PC-3 (cell line): ENCODE data around the gene RBM18. TPM values are rescaled to one million over a fixed set of nuclear protein-coding genes. Genes with fewer than 3 reads are reported as not detected.

Experiments
- ATAC-seq: fragments of 200-7000 bp; cut with Tn5 transposase; 2 replicates; pipeline ENCODE4 v1.9.1; 2020; ENCODE audit warnings: mild to moderate bottlenecking, moderate library complexity
- BruUV-seq: library from RNA; stranded (reverse); fragments of 400-500 nt; replicated peaks from 2 replicates; lab custom pipeline; 2021; lab: Mats Ljungman, UMichigan
- CTCF ChIA-PET: fragments of 300-600 bp; sonication (Branson Sonifier 250); formaldehyde crosslinking; loops from one replicate; lab custom pipeline; 2022; ENCODE audit warnings: antibody characterized with exemption; lab: Charles Lee
- POLR2A ChIA-PET: fragments of 300-600 bp; sonication (Branson Sonifier 250); formaldehyde crosslinking; loops from one replicate; lab custom pipeline; 2022; ENCODE audit warnings: antibody characterized with exemption; ENCODE audit not compliant: unreplicated experiment; lab: Charles Lee
- DNase-seq: peaks from one replicate; pipeline ENCODE4 v3.0.0-alpha.2; 2015
- H2AFZ ChIP-seq: fragments of 300-600 bp; sonication (generic); 2 replicates; pipeline ENCODE4 v1.6.0; 2016; ENCODE audit warnings: antibody characterized with exemption, low read length
- H3F3A ChIP-seq: fragments of 300-600 bp; sonication (generic); one replicate; pipeline ENCODE4 v1.6.0; 2017; ENCODE audit warnings: antibody characterized with exemption, low read length, control low read depth, mild to moderate bottlenecking; ENCODE audit not compliant: unreplicated experiment
- H3K27ac ChIP-seq: fragments of 300-600 bp; sonication (generic); 2 replicates; pipeline ENCODE4 v1.5.1; 2016; ENCODE audit warnings: mild to moderate bottlenecking, low read length
- H3K27me3 ChIP-seq: fragments of 300-600 bp; sonication (generic); 2 replicates; pipeline ENCODE4 v1.6.1; 2016; ENCODE audit warnings: low read length, mixed read lengths
- H3K36me3 ChIP-seq: fragments of 300-600 bp; sonication (generic); 2 replicates; pipeline ENCODE4 v1.6.1; 2016; ENCODE audit warnings: low read depth, mixed run types, low read length, mixed read lengths
- H3K4me1 ChIP-seq: fragments of 300-600 bp; sonication (generic); 2 replicates; pipeline ENCODE4 v1.5.1; 2016; ENCODE audit warnings: low read length; ENCODE audit not compliant: insufficient read depth
- H3K4me2 ChIP-seq: fragments of 300-600 bp; sonication (generic); 2 replicates; pipeline ENCODE4 v1.6.0; 2016; ENCODE audit warnings: low read length
- H3K4me3 ChIP-seq: fragments of 300-600 bp; sonication (generic); 2 replicates; pipeline ENCODE4 v1.5.1; 2016; ENCODE audit warnings: mild to moderate bottlenecking, low read length, mixed read lengths
- H3K79me2 ChIP-seq: fragments of 300-600 bp; sonication (generic); 2 replicates; pipeline ENCODE4 v1.6.1; 2017; ENCODE audit warnings: low read length, mixed read lengths
- H3K9ac ChIP-seq: fragments of 300-600 bp; sonication (generic); 2 replicates; pipeline ENCODE4 v1.6.0; 2016; ENCODE audit warnings: mild to moderate bottlenecking, low read length
- H3K9me2 ChIP-seq: fragments of 300-600 bp; sonication (generic); replicated peaks from 2 replicates; pipeline ENCODE4 v1.6.1; 2016; ENCODE audit warnings: mixed run types, low read length, mixed read lengths
- H3K9me3 ChIP-seq: fragments of 300-600 bp; sonication (generic); 2 replicates; pipeline ENCODE4 v1.6.1; 2016; ENCODE audit warnings: low read length, mixed read lengths
- H4K20me1 ChIP-seq: fragments of 300-600 bp; sonication (generic); 2 replicates; pipeline ENCODE4 v1.6.1; 2016; ENCODE audit warnings: low read length, mixed read lengths
- CTCF ChIP-seq: fragments of 300-600 bp; sonication (generic); conservative IDR thresholded peaks from 2 replicates; pipeline ENCODE4 v1.5.1; 2017; ENCODE audit warnings: antibody characterized with exemption, low read depth, mild to moderate bottlenecking, low read length
- EZH2 ChIP-seq: fragments of 300-600 bp; sonication (generic); IDR thresholded peaks from one replicate; pipeline ENCODE4 v1.6.1; 2017; ENCODE audit warnings: antibody characterized with exemption, mild to moderate bottlenecking, low read length; ENCODE audit not compliant: unreplicated experiment
- EZH2phosphoT487 ChIP-seq: fragments of 300-600 bp; sonication (generic); IDR thresholded peaks from 2 replicates; pipeline ENCODE4 v1.6.1; 2018; ENCODE audit warnings: mild to moderate bottlenecking, antibody characterized with exemption, low read length, borderline replicate concordance
- intact Hi-C: fragments of 100-400 bp; cut with micrococcal nuclease; formaldehyde crosslinking; loops from 2 replicates; pipeline ENCODE4 v1.9.0; 2023
- total RNA-seq: library from RNA; depleted of rRNA; stranded (reverse); fragments of >200 nt; gene quantifications from 2 replicates; pipeline ENCODE4 v1.2.3, GENCODE V29; 2014

RBM18 gene
- total RNA-seq, 1 experiment from 2014 or later, result 8.3 TPM

DNA sequence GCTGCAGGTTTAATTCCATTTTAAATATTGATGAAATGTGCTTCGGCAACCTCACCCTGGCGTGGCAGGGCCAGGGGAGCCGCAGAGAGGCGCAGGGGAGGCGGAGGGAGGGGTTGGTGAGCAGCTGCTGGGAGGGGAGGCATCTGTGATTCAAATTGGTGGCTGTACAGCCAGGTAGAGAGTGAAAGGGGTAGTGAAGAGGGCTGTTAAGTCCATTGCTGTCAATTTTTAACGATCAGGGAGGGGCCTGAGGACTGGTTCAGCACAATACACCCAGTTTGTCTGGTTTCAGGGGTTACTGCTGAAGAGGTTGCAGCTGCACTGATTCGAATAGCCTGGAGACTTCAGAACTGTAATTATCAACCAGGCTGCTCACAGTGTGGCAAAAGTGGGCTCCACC lies 67.2 kb downstream of the RBM18 start:
- ChIA-PET POLR2A (no interaction called here), CTCF (no interaction called here)

DNA sequence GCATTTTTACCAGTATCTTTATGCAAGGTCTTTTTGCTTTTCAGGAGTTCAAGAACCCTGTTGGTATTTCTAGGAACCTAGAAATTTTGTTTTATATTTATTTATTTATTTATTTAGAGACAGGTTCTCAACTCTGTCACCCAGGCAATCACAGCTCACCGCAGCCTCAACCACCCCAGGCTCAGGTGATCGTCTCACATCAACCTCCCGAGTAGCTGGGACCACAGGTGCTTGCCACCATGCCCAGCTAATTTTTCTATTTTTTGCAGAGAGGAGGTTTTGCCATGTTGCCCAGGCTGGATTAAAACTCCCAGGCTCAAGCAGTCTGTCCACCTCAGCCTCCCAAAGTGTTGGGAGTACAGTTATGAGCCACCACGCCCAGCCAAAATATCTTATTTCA lies 68.8 kb downstream of the RBM18 start:
- CTCF ChIA-PET, result no interaction called here
- Histone ChIP-seq H3K9me2 (no peaks in the 10 kb centered on the region), H3K27me3 (no peaks in the 10 kb centered on the region), H3F3A (no peaks in the 10 kb centered on the region), H2AFZ (no peak overlapping the region), H3K36me3 (no peaks in the 10 kb centered on the region), H3K9me3 (no peaks in the 10 kb centered on the region), H3K4me1 (peaks cover 6% of the 10 kb centered on the region), H3K4me3 (no peak overlapping the region), H3K27ac (no peak overlapping the region), H3K79me2 (no peaks in the 10 kb centered on the region), H3K4me2 (no peak overlapping the region), H4K20me1 (no peaks in the 10 kb centered on the region), H3K9ac (no peak overlapping the region)
- ATAC-seq (no peak), DNase-seq (no peak)
- TF ChIP-seq EZH2, result no peak
- TF ChIP-seq CTCF, result no peak
- TF ChIP-seq EZH2phosphoT487, result no peak
- POLR2A ChIA-PET, result no interaction called here
- BruUV-seq, result no TSS peak
- intact Hi-C loops, result no loop called here

More for the DNA sequence above, 67.2 kb downstream of the RBM18 start:
- Histone ChIP-seq H3F3A (no peaks in the 10 kb centered on the region), H4K20me1 (no peaks in the 10 kb centered on the region), H3K9me3 (no peaks in the 10 kb centered on the region), H3K36me3 (no peaks in the 10 kb centered on the region), H3K4me2 (no peak overlapping the region), H2AFZ (no peak overlapping the region), H3K9ac (no peak overlapping the region), H3K9me2 (no peaks in the 10 kb centered on the region), H3K4me3 (no peak overlapping the region), H3K27me3 (no peaks in the 10 kb centered on the region), H3K4me1 (no peaks in the 10 kb centered on the region), H3K79me2 (no peaks in the 10 kb centered on the region), H3K27ac (no peak overlapping the region)
- no peak for TF ChIP-seq EZH2phosphoT487
- TF ChIP-seq CTCF, result no peak
- no peak for TF ChIP-seq EZH2
- no TSS peak for BruUV-seq
- ATAC-seq (no peak), DNase-seq (no peak)
- intact Hi-C loops, result no loop called here

DNA sequence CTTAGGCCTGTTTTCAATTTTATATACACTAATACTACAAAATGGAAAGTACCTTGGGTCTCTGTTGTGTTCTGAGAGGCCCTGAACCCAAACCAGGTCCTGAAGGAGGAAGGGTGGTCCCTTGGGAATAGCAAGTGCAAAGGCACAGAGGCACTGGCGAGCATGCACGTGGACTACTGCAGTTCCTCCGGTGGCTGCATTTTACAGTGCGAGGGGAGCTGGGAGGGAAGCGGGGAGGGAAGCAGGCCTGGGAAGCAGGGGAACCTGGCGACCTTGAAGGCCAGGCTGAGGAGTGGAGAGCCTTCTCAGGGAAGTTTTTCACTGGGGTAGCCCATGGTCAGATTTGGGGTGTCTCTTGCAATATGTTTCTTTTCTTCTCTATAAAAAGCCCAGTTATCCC lies 71.0 kb downstream of the RBM18 start:
- peaks cover 17% of the 10 kb centered on the region for H3K4me1 ChIP-seq
- no peak overlapping the region for H3K4me2 ChIP-seq
- H3K79me2 ChIP-seq, result no peaks in the 10 kb centered on the region
- no peak overlapping the region for H3K4me3 ChIP-seq
- intact Hi-C loops, result loop anchor here (5.0 kb wide), 1 partner anchor 51 kb away; no protein-coding TSS in a partner anchor
- CTCF ChIA-PET, result no interaction called here
- no peak for DNase-seq
- H3K9me3 ChIP-seq, result no peaks in the 10 kb centered on the region
- no peak overlapping the region for H3K27ac ChIP-seq
- no peaks in the 10 kb centered on the region for H3K27me3 ChIP-seq
- no peak overlapping the region for H3K9ac ChIP-seq
- no TSS peak for BruUV-seq
- POLR2A ChIA-PET, result no interaction called here
- no peaks in the 10 kb centered on the region for H4K20me1 ChIP-seq
- H3K9me2 ChIP-seq, result no peaks in the 10 kb centered on the region
- no peaks in the 10 kb centered on the region for H3K36me3 ChIP-seq
- ATAC-seq, result no peak
- no peak overlapping the region for H2AFZ ChIP-seq
- H3F3A ChIP-seq, result no peaks in the 10 kb centered on the region
- TF ChIP-seq EZH2phosphoT487 (no peak), CTCF (no peak), EZH2 (no peak)
